ENCODE data around the gene ATP13A5.

ATP13A5 gene

DNA sequence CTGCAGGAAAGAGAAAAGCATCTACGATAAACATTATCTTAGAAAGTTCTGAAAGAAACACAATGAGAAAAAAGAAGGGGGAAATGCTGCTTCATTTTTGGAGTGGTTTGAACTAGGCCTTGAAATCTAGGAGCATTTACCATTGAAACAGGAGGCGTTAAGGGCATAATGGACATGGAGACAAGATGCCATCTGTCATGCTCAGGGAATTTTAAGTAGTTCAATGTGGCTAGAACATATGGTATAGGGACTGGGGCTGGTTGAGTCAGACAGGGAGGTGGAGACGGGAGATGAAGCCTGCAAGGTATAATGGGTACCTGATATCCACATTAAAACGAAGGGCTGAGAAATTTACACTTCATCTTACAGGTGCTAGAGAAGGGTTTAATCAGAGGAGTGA is 147.9 kb downstream of the ATP13A5 start:
- ATAC-seq (ENCODE audit: insufficient read depth, low read depth) (no peak), DNase-seq (no peak)
- Histone ChIP-seq H3K9ac (ENCODE audit: low read depth, low read length) (no peak overlapping the region), H3K79me2 (ENCODE audit: insufficient read depth, low read length) (no peaks in the 10 kb centered on the region), H3K27me3 (ENCODE audit: insufficient read depth, low read length, poor library complexity) (peaks cover 4% of the 10 kb centered on the region), H3K9me3 (ENCODE audit: insufficient read depth, low read length, severe bottlenecking) (no peaks in the 10 kb centered on the region), H3K4me3 (ENCODE audit: low read depth in 1 of 2, low read length in 2 of 2) (no peak overlapping the region), H3K27ac (ENCODE audit: low read length) (no peak overlapping the region), H3K36me3 (ENCODE audit: insufficient read depth, low read length) (no peaks in the 10 kb centered on the region), H2AFZ (ENCODE audit: low read depth, low read length) (no peak overlapping the region), H3K4me1 (ENCODE audit: insufficient read depth, low read length) (no peaks in the 10 kb centered on the region), H4K20me1 (ENCODE audit: insufficient read depth, low read length) (no peaks in the 10 kb centered on the region), H3K4me2 (ENCODE audit: insufficient read depth, low read length) (no peak overlapping the region)
- TF ChIP-seq EZH2 (IDR thresholded peaks at IDR 0.05; ENCODE audit: borderline replicate concordance, low read depth, low read length, severe bottlenecking) (no peak), CTCF (IDR thresholded peaks at IDR 0.05; ENCODE audit: borderline replicate concordance, extremely low read depth, low read length, poor library complexity, severe bottlenecking) (no peak)

DNA sequence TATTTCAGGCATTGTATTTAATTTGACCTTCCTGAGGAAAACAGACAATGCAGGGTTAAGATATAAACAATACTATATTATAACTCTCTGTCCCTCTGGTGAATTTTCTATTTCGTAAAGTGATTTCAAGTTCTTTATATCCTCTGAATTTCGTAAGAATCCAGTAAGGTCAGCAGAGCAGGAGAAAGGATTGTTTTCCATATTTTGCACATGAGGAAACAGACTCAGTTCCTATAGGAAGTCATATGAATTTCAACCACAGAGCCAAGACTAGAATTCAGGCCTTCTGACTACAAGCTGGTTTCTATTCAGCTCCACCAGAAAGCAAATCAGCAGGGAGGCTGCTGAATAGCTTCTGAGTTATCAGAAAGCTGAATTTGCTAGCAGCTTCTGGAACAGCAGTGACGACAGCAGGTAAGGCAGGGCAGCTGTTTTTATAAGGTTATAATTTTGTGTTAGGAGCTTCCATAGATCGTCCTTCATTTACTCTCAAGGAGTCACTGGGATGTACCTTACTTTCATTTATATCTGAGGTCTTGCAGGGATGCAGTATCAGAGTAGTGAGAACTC is 148.6 kb downstream of the ATP13A5 start:
- no peak overlapping the region for H2AFZ ChIP-seq (ENCODE audit: low read depth, low read length)
- DNase-seq (no peak), ATAC-seq (ENCODE audit: insufficient read depth, low read depth) (no peak)
- H3K36me3 ChIP-seq (ENCODE audit: insufficient read depth, low read length) = no peaks in the 10 kb centered on the region
- H3K4me3 ChIP-seq (ENCODE audit: low read depth in 1 of 2, low read length in 2 of 2) = no peak overlapping the region
- no peak overlapping the region for H3K4me2 ChIP-seq (ENCODE audit: insufficient read depth, low read length)
- no peaks in the 10 kb centered on the region for H4K20me1 ChIP-seq (ENCODE audit: insufficient read depth, low read length)
- no peaks in the 10 kb centered on the region for H3K79me2 ChIP-seq (ENCODE audit: insufficient read depth, low read length)
- TF ChIP-seq EZH2 (IDR thresholded peaks at IDR 0.05; ENCODE audit: borderline replicate concordance, low read depth, low read length, severe bottlenecking) (no peak), CTCF (IDR thresholded peaks at IDR 0.05; ENCODE audit: borderline replicate concordance, extremely low read depth, low read length, poor library complexity, severe bottlenecking) (no peak)
- H3K27ac ChIP-seq (ENCODE audit: low read length) = no peak overlapping the region
- no peaks in the 10 kb centered on the region for H3K4me1 ChIP-seq (ENCODE audit: insufficient read depth, low read length)
- no peaks in the 10 kb centered on the region for H3K9me3 ChIP-seq (ENCODE audit: insufficient read depth, low read length, severe bottlenecking)
- no peak overlapping the region for H3K9ac ChIP-seq (ENCODE audit: low read depth, low read length)
- peaks cover 4% of the 10 kb centered on the region for H3K27me3 ChIP-seq (ENCODE audit: insufficient read depth, low read length, poor library complexity)

DNA sequence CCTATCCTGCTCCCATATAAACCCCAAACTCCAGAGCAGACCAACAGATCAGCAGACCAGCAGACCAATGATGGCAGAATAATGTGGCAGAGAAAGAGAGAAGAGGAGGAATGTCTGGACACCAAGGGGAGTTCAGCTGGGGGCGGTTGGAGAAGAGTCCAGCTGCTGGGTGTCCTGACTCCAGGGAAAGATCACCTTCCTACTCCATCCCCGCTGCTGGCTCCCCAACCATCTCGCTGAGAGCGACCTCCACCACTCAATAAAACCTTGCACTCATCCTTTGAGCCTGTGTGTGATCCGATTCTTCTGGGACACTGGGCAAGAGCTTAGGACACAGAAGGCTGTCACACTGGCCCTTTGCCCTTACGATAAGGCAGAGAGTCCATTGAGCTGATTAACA is 150.3 kb downstream of the ATP13A5 start:
- no peak overlapping the region for H3K4me3 ChIP-seq (ENCODE audit: low read depth in 1 of 2, low read length in 2 of 2)
- H3K4me1 ChIP-seq (ENCODE audit: insufficient read depth, low read length) = no peaks in the 10 kb centered on the region
- no peak for TF ChIP-seq CTCF (IDR thresholded peaks at IDR 0.05; ENCODE audit: borderline replicate concordance, extremely low read depth, low read length, poor library complexity, severe bottlenecking)
- TF ChIP-seq EZH2 (IDR thresholded peaks at IDR 0.05; ENCODE audit: borderline replicate concordance, low read depth, low read length, severe bottlenecking) = no peak
- no peaks in the 10 kb centered on the region for H4K20me1 ChIP-seq (ENCODE audit: insufficient read depth, low read length)
- H3K4me2 ChIP-seq (ENCODE audit: insufficient read depth, low read length) = no peak overlapping the region
- DNase-seq (no peak), ATAC-seq (ENCODE audit: insufficient read depth, low read depth) (no peak)
- no peaks in the 10 kb centered on the region for H3K79me2 ChIP-seq (ENCODE audit: insufficient read depth, low read length)
- H3K9ac ChIP-seq (ENCODE audit: low read depth, low read length) = no peak overlapping the region
- no peaks in the 10 kb centered on the region for H3K27me3 ChIP-seq (ENCODE audit: insufficient read depth, low read length, poor library complexity)
- H3K36me3 ChIP-seq (ENCODE audit: insufficient read depth, low read length) = no peaks in the 10 kb centered on the region
- no peak overlapping the region for H3K27ac ChIP-seq (ENCODE audit: low read length)
- no peak overlapping the region for H2AFZ ChIP-seq (ENCODE audit: low read depth, low read length)
- no peaks in the 10 kb centered on the region for H3K9me3 ChIP-seq (ENCODE audit: insufficient read depth, low read length, severe bottlenecking)
